Measurements from ENCODE around the gene SLC6A19. TPM values are rescaled to one million over a fixed set of nuclear protein-coding genes. Genes with fewer than 3 reads are reported as not detected.

Gene SLC6A19
- total and polyA plus RNA-seq, 2 donors (not counting 1 experiment from before 2014, with no cell fraction given), result not detected

- H3K79me2 ChIP-seq (ENCODE audit: control insufficient read depth, insufficient read depth, low read length), result no peaks in the 10 kb centered on the region
- no peaks in the 10 kb centered on the region for H3K4me1 ChIP-seq (ENCODE audit: control insufficient read depth in 2 of 2, insufficient read depth in 2 of 2, low read length in 2 of 2)
- no peak overlapping the region for H3K4me2 ChIP-seq (replicated peaks; ENCODE audit: low read depth, low read length, poor library complexity, severe bottlenecking)
- TF ChIP-seq CTCF (IDR thresholded peaks at IDR 0.05), result no peak
- TF ChIP-seq EZH2 (IDR thresholded peaks at IDR 0.05; ENCODE audit: borderline replicate concordance, insufficient read depth, low read depth, low read length, poor library complexity, severe bottlenecking), result no peak
- no peaks in the 10 kb centered on the region for H3K4me1 Mint-ChIP-seq
- no peak overlapping the region for H3K4me3 Mint-ChIP-seq
- no peak overlapping the region for H3K27ac Mint-ChIP-seq
- no peaks in the 10 kb centered on the region for H3K27me3 ChIP-seq (replicated peaks in 1 of 4; ENCODE audit: control extremely low read depth in 1 of 4, control insufficient read depth in 3 of 4, insufficient read depth in 4 of 4, low read length in 3 of 4)
- no peak overlapping the region for H2AFZ ChIP-seq (ENCODE audit: insufficient read depth, low read depth, low read length, poor library complexity, severe bottlenecking)
- ATAC-seq (ENCODE audit: low read depth) (no peak), DNase-seq (no peak)
- H3K27me3 Mint-ChIP-seq, result peaks cover 3% of the 10 kb centered on the region
- H3K27ac ChIP-seq (ENCODE audit: low read length in 2 of 2), result no peak overlapping the region
- no peaks in the 10 kb centered on the region for H3K9me3 Mint-ChIP-seq (ENCODE audit: insufficient read depth)
- POLR2A ChIA-PET, result no interaction called here
- H3K36me3 ChIP-seq (replicated peaks in 1 of 2; ENCODE audit: control extremely low read depth in 1 of 2, control insufficient read depth in 1 of 2, extremely low read depth in 1 of 2, insufficient read depth in 2 of 2, low read length in 1 of 2), result no peaks in the 10 kb centered on the region
- intact Hi-C loops (cut with micrococcal nuclease), result no loop called here
- H3K9me3 ChIP-seq (ENCODE audit: control extremely low read depth in 1 of 3, control insufficient read depth in 2 of 3, insufficient read depth in 1 of 3, low read length in 2 of 3), result no peaks in the 10 kb centered on the region
- H3K4me3 ChIP-seq (ENCODE audit: control extremely low read depth in 1 of 5, extremely low read depth in 1 of 5, insufficient read depth in 1 of 5, low read depth in 2 of 5, low read length in 4 of 5), result no peak overlapping the region
- H4K20me1 ChIP-seq (ENCODE audit: control insufficient read depth, insufficient read depth, low read length, poor library complexity, severe bottlenecking), result no peaks in the 10 kb centered on the region
- WGBS (ENCODE audit: insufficient coverage), result 88% methylated on average over 22 of the region's 31 CpGs
- no peak overlapping the region for H3K9ac ChIP-seq (ENCODE audit: low read length)
- CTCF ChIA-PET, result interaction anchor here (1.8 kb wide), 1 partner anchor 8 kb away, joined by 5 read pairs; no protein-coding TSS in a partner anchor
Measured at GRCh38 chr5:1182633-1183423, 18.6 kb upstream of the SLC6A19 start.

DNA sequence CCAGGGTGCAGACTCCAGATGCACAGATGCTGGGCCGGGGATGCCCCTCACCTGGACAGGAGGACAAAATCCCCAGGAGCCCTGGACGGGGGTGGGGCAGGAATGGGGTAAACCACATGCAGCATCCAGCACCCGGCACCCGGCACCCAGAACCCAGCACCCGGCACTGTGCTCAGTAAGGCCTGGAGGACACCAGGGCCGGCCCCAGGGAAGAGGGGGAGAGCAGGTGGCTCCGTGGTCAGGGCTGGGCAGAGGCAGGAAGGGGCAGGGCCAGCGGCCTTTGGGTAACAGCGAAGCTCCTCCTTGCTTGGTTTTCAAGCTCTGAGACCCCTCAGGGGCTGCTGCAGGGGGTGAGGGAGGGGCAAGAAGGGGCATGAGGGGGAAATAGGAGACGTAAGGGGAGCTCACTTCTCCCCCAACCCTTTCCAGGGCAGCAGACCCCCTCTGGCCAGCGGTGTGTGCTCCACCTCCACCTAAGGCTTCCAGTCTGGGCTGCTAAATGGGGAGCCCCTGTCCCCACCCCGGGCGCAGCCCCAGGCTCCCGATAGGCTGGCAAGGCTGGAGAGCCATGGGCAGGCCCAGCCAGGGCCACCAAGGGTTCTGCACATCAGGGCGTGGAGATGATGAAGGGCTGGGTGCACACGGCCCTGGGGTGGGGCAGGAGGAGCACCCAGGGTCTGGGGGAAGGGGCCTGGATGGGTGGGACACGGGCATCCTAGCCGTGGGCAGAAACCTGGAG, 17.8 kb upstream of the SLC6A19 start:
- ChIA-PET POLR2A (no interaction called here), CTCF (interaction anchor here (1.8 kb wide), 1 partner anchor 9 kb away, joined by 5 read pairs; no protein-coding TSS in a partner anchor)
- Histone ChIP-seq H3K27ac (ENCODE audit: low read length in 2 of 2) (no peak overlapping the region), H3K9ac (ENCODE audit: low read length) (no peak overlapping the region), H2AFZ (ENCODE audit: insufficient read depth, low read depth, low read length, poor library complexity, severe bottlenecking) (no peak overlapping the region), H3K36me3 (replicated peaks in 1 of 2; ENCODE audit: control extremely low read depth in 1 of 2, control insufficient read depth in 1 of 2, extremely low read depth in 1 of 2, insufficient read depth in 2 of 2, low read length in 1 of 2) (no peaks in the 10 kb centered on the region), H3K79me2 (ENCODE audit: control insufficient read depth, insufficient read depth, low read length) (no peaks in the 10 kb centered on the region), H3K9me3 (ENCODE audit: control extremely low read depth in 1 of 3, control insufficient read depth in 2 of 3, insufficient read depth in 1 of 3, low read length in 2 of 3) (no peaks in the 10 kb centered on the region), H4K20me1 (ENCODE audit: control insufficient read depth, insufficient read depth, low read length, poor library complexity, severe bottlenecking) (no peaks in the 10 kb centered on the region), H3K4me1 (ENCODE audit: control insufficient read depth in 2 of 2, insufficient read depth in 2 of 2, low read length in 2 of 2) (no peaks in the 10 kb centered on the region), H3K4me2 (replicated peaks; ENCODE audit: low read depth, low read length, poor library complexity, severe bottlenecking) (no peak overlapping the region), H3K4me3 (ENCODE audit: control extremely low read depth in 1 of 5, extremely low read depth in 1 of 5, insufficient read depth in 1 of 5, low read depth in 2 of 5, low read length in 4 of 5) (no peak overlapping the region), H3K27me3 (replicated peaks in 1 of 4; ENCODE audit: control extremely low read depth in 1 of 4, control insufficient read depth in 3 of 4, insufficient read depth in 4 of 4, low read length in 3 of 4) (no peaks in the 10 kb centered on the region)
- no peak for TF ChIP-seq CTCF (IDR thresholded peaks at IDR 0.05)
- no peak for TF ChIP-seq EZH2 (IDR thresholded peaks at IDR 0.05; ENCODE audit: borderline replicate concordance, insufficient read depth, low read depth, low read length, poor library complexity, severe bottlenecking)
- DNase-seq, result no peak
- ATAC-seq (ENCODE audit: low read depth), result no peak
- no peak overlapping the region for H3K4me3 Mint-ChIP-seq
- no peaks in the 10 kb centered on the region for H3K9me3 Mint-ChIP-seq (ENCODE audit: insufficient read depth)
- no peaks in the 10 kb centered on the region for H3K4me1 Mint-ChIP-seq
- peaks cover 3% of the 10 kb centered on the region for H3K27me3 Mint-ChIP-seq
- 74% methylated on average over 17 of the region's 18 CpGs for WGBS (ENCODE audit: insufficient coverage)
- intact Hi-C loops (cut with micrococcal nuclease), result no loop called here
- no peak overlapping the region for H3K27ac Mint-ChIP-seq

Data from B cell (primary cell).